ENCODE results near the gene KLRC4. TPM values are rescaled to one million over a fixed set of nuclear protein-coding genes. Genes with fewer than 3 reads are reported as not detected.

KLRC4 gene
- total and polyA plus RNA-seq, 2 of the 4 experiments (the other 2 are of a cell fraction): not detected

GRCh38 chr12:10392394-10392930, 17.1 kb downstream of the KLRC4 start:
- no TSS peak for BruUV-seq (replicated peaks)
- ChIA-PET CTCF (interaction anchor here (0.6 kb wide), 1 partner anchor 211 kb away, joined by 3 read pairs; no protein-coding TSS in a partner anchor), POLR2A (ENCODE audit: unreplicated experiment) (no interaction called here)
- no peak overlapping the region for H3K14ac ChIP-seq (replicated peaks; ENCODE audit: low read depth, low read length)
- H2AK5ac ChIP-seq (ENCODE audit: low read depth, low read length): no peak overlapping the region
- no peak overlapping the region for H3K9ac ChIP-seq (ENCODE audit: low read depth, low read length)
- no peak overlapping the region for H3K18ac ChIP-seq (ENCODE audit: low read depth, low read length)
- no peak overlapping the region for H2BK15ac ChIP-seq (ENCODE audit: low read depth, low read length)
- no peak overlapping the region for H4K91ac ChIP-seq (ENCODE audit: insufficient read depth, low read depth, low read length)
- no peak for TF ChIP-seq MAZ (IDR thresholded peaks at IDR 0.05; ENCODE audit: borderline replicate concordance, low read depth, low read length)
- TF ChIP-seq USF2 (IDR thresholded peaks at IDR 0.05; ENCODE audit: low read depth, low read length): no peak
- no peak for TF ChIP-seq CTCF (conservative IDR thresholded peaks at IDR 0.05; ENCODE audit: low read depth, low read length)
- TF ChIP-seq POLR2A (IDR thresholded peaks at IDR 0.05; ENCODE audit: low read depth, low read length): no peak
- TF ChIP-seq BHLHE40 (IDR thresholded peaks at IDR 0.05; ENCODE audit: low read depth, low read length): no peak
- no peak for TF ChIP-seq NFE2L2 (IDR thresholded peaks at IDR 0.05; ENCODE audit: low read depth, low read length)
- TF ChIP-seq CHD1 (IDR thresholded peaks at IDR 0.05; ENCODE audit: low read depth, low read length): no peak
- TF ChIP-seq RFX5 (IDR thresholded peaks at IDR 0.05; ENCODE audit: low read depth, low read length): no peak
- no peak for TF ChIP-seq RCOR1 (IDR thresholded peaks at IDR 0.05; ENCODE audit: insufficient replicate concordance, low read length)
- TF ChIP-seq ELK1 (IDR thresholded peaks at IDR 0.05; ENCODE audit: borderline replicate concordance, low read depth, low read length): no peak
- no peak for TF ChIP-seq CEBPB (IDR thresholded peaks at IDR 0.05; ENCODE audit: low read depth, low read length)
- no peak for TF ChIP-seq MAFK (IDR thresholded peaks at IDR 0.05; ENCODE audit: low read depth, low read length)
- TF ChIP-seq RAD21 (IDR thresholded peaks at IDR 0.05; ENCODE audit: low read length): no peak
- TF ChIP-seq FOS (IDR thresholded peaks at IDR 0.05; ENCODE audit: low read depth, low read length): no peak
- TF ChIP-seq MXI1 (IDR thresholded peaks at IDR 0.05; ENCODE audit: borderline replicate concordance, low read depth, low read length): no peak
- no peak for TF ChIP-seq SMC3 (IDR thresholded peaks at IDR 0.05; ENCODE audit: low read depth, low read length)
- H3K4me1 ChIP-seq (ENCODE audit: control insufficient read depth, insufficient read depth, low read length): no peaks in the 10 kb centered on the region
- no peak overlapping the region for H3K23ac ChIP-seq (ENCODE audit: low read depth, low read length)
- H4K20me1 ChIP-seq (ENCODE audit: insufficient read depth, low read length): no peaks in the 10 kb centered on the region
- H3K27ac ChIP-seq (ENCODE audit: insufficient read depth, low read length): no peak overlapping the region
- no peak overlapping the region for H4K8ac ChIP-seq (ENCODE audit: low read depth in 2 of 2, low read length in 2 of 2)
- H2AFZ ChIP-seq (replicated peaks; ENCODE audit: low read length, poor library complexity): no peak overlapping the region
- in situ Hi-C loops (cut with MboI; ENCODE audit: low sequenced_read_pairs) (no loop called here), dilution Hi-C loops (cut with HindIII; ENCODE audit: low sequenced_read_pairs, unreplicated experiment) (no loop called here), intact Hi-C loops (cut with micrococcal nuclease) (no loop called here)
- no peaks in the 10 kb centered on the region for H3K36me3 ChIP-seq (ENCODE audit: control insufficient read depth, insufficient read depth, low read length)
- no peak overlapping the region for H2BK5ac ChIP-seq (ENCODE audit: low read depth, low read length, poor library complexity, severe bottlenecking)
- H3K56ac ChIP-seq (ENCODE audit: extremely low read depth, insufficient read depth, low read length): no peak overlapping the region
- H4K5ac ChIP-seq (ENCODE audit: low read depth, low read length): no peak overlapping the region
- no peak overlapping the region for H2BK20ac ChIP-seq (ENCODE audit: low read depth, low read length)
- DNase-seq: peak; percentile 67
- 15% methylated on average over 4 of the region's 7 CpGs; no CpG with 5 or more reads in 1 of the 2 experiments for WGBS, 2 experiments (ENCODE audit: extremely low coverage in 2 of 2, insufficient read length in 1 of 2)
- no peak overlapping the region for H3K4ac ChIP-seq (ENCODE audit: low read depth, low read length)
- no peaks in the 10 kb centered on the region for H3K79me1 ChIP-seq (ENCODE audit: low read depth in 1 of 2, low read length in 2 of 2)
- H3K27me3 ChIP-seq (ENCODE audit: control insufficient read depth, insufficient read depth, low read length): no peaks in the 10 kb centered on the region
- no peak overlapping the region for H3K4me2 ChIP-seq (ENCODE audit: low read depth, low read length)
- no peak overlapping the region for H2BK120ac ChIP-seq (ENCODE audit: low read depth, low read length)
- no peak overlapping the region for H3K4me3 ChIP-seq (ENCODE audit: insufficient read depth, low read depth, low read length)
- no peaks in the 10 kb centered on the region for H3K9me3 ChIP-seq (ENCODE audit: control insufficient read depth, insufficient read depth, low read length)
- no peak overlapping the region for H2AK9ac ChIP-seq (replicated peaks; ENCODE audit: low read depth, low read length, poor library complexity)
- H3K9me1 ChIP-seq (ENCODE audit: insufficient read depth, low read length): no peaks in the 10 kb centered on the region
- ATAC-seq (ENCODE audit: low read depth): peak; percentile 68

Measured in IMR-90 (cell line).